ENCODE measurements around the gene NOM1.

DNA sequence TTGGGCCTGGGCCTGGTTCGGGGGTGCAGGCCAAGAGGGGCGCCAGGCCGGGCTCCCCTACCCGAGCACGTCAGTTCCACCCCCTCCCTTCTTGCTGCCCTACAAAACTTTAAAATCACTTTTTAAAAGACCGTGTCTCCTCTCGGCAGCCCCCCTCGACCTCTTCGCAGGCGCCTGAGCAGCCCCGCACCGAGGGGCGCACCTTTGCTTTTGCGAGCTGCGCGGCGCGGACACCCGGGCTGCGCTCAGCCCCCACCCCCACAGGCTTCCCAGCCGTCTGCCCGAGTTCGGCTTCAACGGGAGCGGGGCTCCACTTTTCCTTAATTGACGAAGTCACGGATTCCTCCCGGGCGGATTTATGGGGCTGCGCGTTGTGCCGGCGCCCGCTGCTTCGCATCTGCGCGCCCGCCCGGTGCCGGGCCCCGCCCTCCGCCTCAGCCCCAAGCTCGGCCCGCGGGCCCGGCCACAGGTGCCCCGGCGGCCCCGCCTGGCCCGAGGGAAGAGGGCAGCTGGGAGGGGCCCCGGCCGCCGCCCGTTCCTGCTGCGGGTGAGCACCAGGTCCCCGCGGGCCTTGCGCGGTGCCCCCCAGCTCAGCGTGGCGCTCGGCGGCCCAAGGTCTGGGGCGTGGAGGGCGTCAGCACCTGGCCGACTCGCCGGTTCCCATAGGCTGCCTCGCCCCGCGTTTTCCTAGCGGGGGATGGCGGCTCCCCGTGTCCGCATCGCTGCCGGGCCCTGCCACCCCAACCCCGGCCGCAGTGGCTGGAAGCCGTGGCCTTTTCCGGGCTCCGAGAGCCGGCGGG, 71.8 kb downstream of the NOM1 start:
- TF ChIP-seq, protein P1, sequence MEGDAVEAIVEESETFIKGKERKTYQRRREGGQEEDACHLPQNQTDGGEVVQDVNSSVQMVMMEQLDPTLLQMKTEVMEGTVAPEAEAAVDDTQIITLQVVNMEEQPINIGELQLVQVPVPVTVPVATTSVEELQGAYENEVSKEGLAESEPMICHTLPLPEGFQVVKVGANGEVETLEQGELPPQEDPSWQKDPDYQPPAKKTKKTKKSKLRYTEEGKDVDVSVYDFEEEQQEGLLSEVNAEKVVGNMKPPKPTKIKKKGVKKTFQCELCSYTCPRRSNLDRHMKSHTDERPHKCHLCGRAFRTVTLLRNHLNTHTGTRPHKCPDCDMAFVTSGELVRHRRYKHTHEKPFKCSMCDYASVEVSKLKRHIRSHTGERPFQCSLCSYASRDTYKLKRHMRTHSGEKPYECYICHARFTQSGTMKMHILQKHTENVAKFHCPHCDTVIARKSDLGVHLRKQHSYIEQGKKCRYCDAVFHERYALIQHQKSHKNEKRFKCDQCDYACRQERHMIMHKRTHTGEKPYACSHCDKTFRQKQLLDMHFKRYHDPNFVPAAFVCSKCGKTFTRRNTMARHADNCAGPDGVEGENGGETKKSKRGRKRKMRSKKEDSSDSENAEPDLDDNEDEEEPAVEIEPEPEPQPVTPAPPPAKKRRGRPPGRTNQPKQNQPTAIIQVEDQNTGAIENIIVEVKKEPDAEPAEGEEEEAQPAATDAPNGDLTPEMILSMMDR (IDR thresholded peaks at IDR 0.05), result no peak
- no peak for TF ChIP-seq EZH2 (IDR thresholded peaks at IDR 0.05; ENCODE audit: borderline replicate concordance, insufficient read depth, low read depth, low read length, poor library complexity, severe bottlenecking)

All from B cell (primary cell).